Adipocyte (in vitro differentiated cells): ENCODE measurements around the gene TDP1.

ENCODE experiments used
- DNase-seq: peaks from one replicate; pipeline ENCODE4 v3.0.0-alpha.2; 2015; ENCODE audit warnings: low read depth
- H3K27me3 ChIP-seq: replicated peaks from 2 replicates; pipeline ENCODE4 v1.7.0; 2013; ENCODE audit warnings: mild to moderate bottlenecking, low read length, moderate library complexity; ENCODE audit not compliant: control insufficient read depth, insufficient read depth
- H3K36me3 ChIP-seq: 2 replicates; pipeline ENCODE4 v1.7.0; 2013; ENCODE audit warnings: low read length, mild to moderate bottlenecking, moderate library complexity; ENCODE audit not compliant: control insufficient read depth, insufficient read depth, severe bottlenecking
- H3K4me1 ChIP-seq: 2 replicates; pipeline ENCODE4 v1.7.0; 2013; ENCODE audit warnings: mild to moderate bottlenecking, low read length, moderate library complexity; ENCODE audit not compliant: control insufficient read depth, insufficient read depth
- H3K4me3 ChIP-seq: 2 replicates; pipeline ENCODE4 v1.7.0; 2013; ENCODE audit warnings: mild to moderate bottlenecking, low read length, moderate library complexity
- H3K9ac ChIP-seq: 2 replicates; pipeline ENCODE4 v1.7.0; 2013; ENCODE audit warnings: mild to moderate bottlenecking, low read length, moderate library complexity
- H3K9me3 ChIP-seq: 2 replicates; pipeline ENCODE4 v1.7.0; 2013; ENCODE audit warnings: mild to moderate bottlenecking, low read length, moderate library complexity; ENCODE audit not compliant: control insufficient read depth

The TDP1 gene

GRCh38 chr14:89955745-89956660, at the start of gene TDP1:
Gene TDP1 (plus strand): TSS chr14:89955927. CDS start chr14:89963115, 7,188 bp downstream.
- Histone ChIP-seq H3K4me3 (peak within 1 kb of the TSS; percentile 97), H3K27me3 (no peaks in the 10 kb centered on the region), H3K9me3 (no peaks in the 10 kb centered on the region), H3K9ac (peak within 1 kb of the TSS; percentile 85), H3K4me1 (peaks cover 18% of the 10 kb centered on the region), H3K36me3 (peaks cover 4% of the 10 kb centered on the region)
- peak; percentile 98 for DNase-seq

- Histone ChIP-seq H3K36me3 (no peaks in the 10 kb centered on the region), H3K4me3 (no peak overlapping the region), H3K9me3 (no peaks in the 10 kb centered on the region), H3K4me1 (peaks cover 7% of the 10 kb centered on the region), H3K9ac (no peak overlapping the region), H3K27me3 (no peaks in the 10 kb centered on the region)
- DNase-seq, result no peak
These were observed 49.7 kb upstream of the TDP1 start for GRCh38 chr14:89906000-89906399.

GRCh38 chr14:89907655-89908054, 48.1 kb upstream of the TDP1 start:
- peaks cover 23% of the 10 kb centered on the region for H3K4me1 ChIP-seq
- DNase-seq, result no peak
- no peaks in the 10 kb centered on the region for H3K36me3 ChIP-seq
- no peaks in the 10 kb centered on the region for H3K9me3 ChIP-seq
- H3K27me3 ChIP-seq, result no peaks in the 10 kb centered on the region
- no peak overlapping the region for H3K4me3 ChIP-seq
- no peak overlapping the region for H3K9ac ChIP-seq

GRCh38 chr14:89908712-89909450, 46.8 kb upstream of the TDP1 start:
- no peak for DNase-seq
- H3K4me3 ChIP-seq, result no peak overlapping the region
- no peaks in the 10 kb centered on the region for H3K9me3 ChIP-seq
- no peaks in the 10 kb centered on the region for H3K27me3 ChIP-seq
- H3K36me3 ChIP-seq, result no peaks in the 10 kb centered on the region
- H3K9ac ChIP-seq, result no peak overlapping the region
- H3K4me1 ChIP-seq, result peaks cover 30% of the 10 kb centered on the region

GRCh38 chr14:89909586-89909985, 46.1 kb upstream of the TDP1 start:
- Histone ChIP-seq H3K36me3 (no peaks in the 10 kb centered on the region), H3K4me3 (no peak overlapping the region), H3K4me1 (peaks cover 30% of the 10 kb centered on the region), H3K27me3 (no peaks in the 10 kb centered on the region), H3K9me3 (no peaks in the 10 kb centered on the region), H3K9ac (no peak overlapping the region)
- DNase-seq, result no peak

GRCh38 chr14:89910691-89911009, 45.1 kb upstream of the TDP1 start:
- Histone ChIP-seq H3K27me3 (no peaks in the 10 kb centered on the region), H3K4me1 (peaks cover 36% of the 10 kb centered on the region), H3K36me3 (no peaks in the 10 kb centered on the region), H3K4me3 (peak overlapping the region; percentile 34), H3K9me3 (no peaks in the 10 kb centered on the region), H3K9ac (peak overlapping the region; percentile 56)
- no peak for DNase-seq

- Histone ChIP-seq H3K9ac (peak overlapping the region; percentile 56), H3K4me3 (peak overlapping the region; percentile 34), H3K9me3 (no peaks in the 10 kb centered on the region), H3K27me3 (no peaks in the 10 kb centered on the region), H3K36me3 (no peaks in the 10 kb centered on the region), H3K4me1 (peaks cover 36% of the 10 kb centered on the region)
- DNase-seq, result peak; percentile 87
These were observed 44.5 kb upstream of the TDP1 start for GRCh38 chr14:89911010-89911919.

- no peaks in the 10 kb centered on the region for H3K9me3 ChIP-seq
- H3K27me3 ChIP-seq, result no peaks in the 10 kb centered on the region
- no peak for DNase-seq
- no peak overlapping the region for H3K4me3 ChIP-seq
- H3K4me1 ChIP-seq, result peaks cover 36% of the 10 kb centered on the region
- H3K9ac ChIP-seq, result peak overlapping the region; percentile 45
- no peaks in the 10 kb centered on the region for H3K36me3 ChIP-seq
These were observed 43.5 kb upstream of the TDP1 start for GRCh38 chr14:89912221-89912620.

GRCh38 chr14:89912667-89913211, 43.0 kb upstream of the TDP1 start:
- DNase-seq, result peak; percentile 96
- no peaks in the 10 kb centered on the region for H3K27me3 ChIP-seq
- no peak overlapping the region for H3K4me3 ChIP-seq
- peaks cover 36% of the 10 kb centered on the region for H3K4me1 ChIP-seq
- H3K9me3 ChIP-seq, result no peaks in the 10 kb centered on the region
- peak overlapping the region; percentile 45 for H3K9ac ChIP-seq
- no peaks in the 10 kb centered on the region for H3K36me3 ChIP-seq

GRCh38 chr14:89915114-89915878, 40.4 kb upstream of the TDP1 start:
- DNase-seq, result peak; percentile 89
- Histone ChIP-seq H3K9me3 (no peaks in the 10 kb centered on the region), H3K4me3 (peak overlapping the region; percentile 48), H3K4me1 (peaks cover 36% of the 10 kb centered on the region), H3K9ac (peak overlapping the region; percentile 50), H3K36me3 (no peaks in the 10 kb centered on the region), H3K27me3 (no peaks in the 10 kb centered on the region)
